GM11168 (cell line): ENCODE measurements around the gene TRIM67.

ENCODE experiments used
- in situ Hi-C: fragments of 300-500 bp; cut with MboI; formaldehyde crosslinking; loops from one replicate; pipeline ENCODE4 v1.12.0; 2022; ENCODE audit warnings: low sequenced_read_pairs; ENCODE audit not compliant: unreplicated experiment

TRIM67 gene

GRCh38 chr1:231264642-231265041 is 102.8 kb downstream of the TRIM67 start:
- in situ Hi-C loops = no loop called here

DNA sequence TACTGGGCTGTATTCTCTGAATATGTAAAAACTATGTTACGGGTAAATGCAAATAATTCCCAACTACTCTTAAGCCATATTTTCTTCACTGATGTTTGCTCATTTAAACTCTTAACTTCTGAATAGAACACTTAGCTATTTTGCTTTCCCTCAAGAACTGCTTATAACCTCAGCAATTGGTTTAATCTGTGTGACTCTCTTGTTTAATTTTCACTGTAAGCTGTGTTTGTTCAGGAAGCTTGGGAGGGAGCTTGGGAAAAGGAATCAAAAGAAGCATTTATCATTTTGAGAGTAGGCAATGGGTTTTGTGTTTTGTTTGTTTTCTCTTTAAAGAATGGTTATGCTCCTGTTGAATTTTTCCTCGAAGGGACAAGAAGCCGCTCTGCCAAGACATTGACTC is 103.5 kb downstream of the TRIM67 start:
- in situ Hi-C loops = no loop called here

DNA sequence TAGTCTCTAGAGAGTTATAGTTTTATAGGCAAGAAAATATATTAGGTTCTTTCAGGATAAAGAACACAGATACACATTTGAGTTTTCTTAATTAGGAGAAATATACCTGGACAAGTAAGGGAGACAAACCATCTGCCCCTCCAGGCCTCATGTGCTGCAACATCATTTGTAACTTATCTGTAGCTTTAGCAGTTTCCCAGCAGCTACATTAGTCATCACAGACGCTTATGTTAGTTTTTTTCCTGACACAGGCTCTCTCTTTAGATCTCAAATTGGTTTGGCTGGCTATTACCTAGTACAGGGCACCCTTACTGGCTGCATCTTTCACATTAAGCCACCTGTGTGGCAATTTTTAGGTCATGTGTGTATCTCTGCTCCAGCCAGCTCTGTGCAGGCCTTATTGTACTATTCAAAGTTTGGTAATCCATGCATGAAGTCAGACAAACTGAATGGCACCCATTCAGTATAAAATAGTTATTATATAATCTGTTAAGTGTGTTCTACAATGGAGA is 105.0 kb downstream of the TRIM67 start:
- in situ Hi-C loops = no loop called here
